Measurements from ENCODE around the gene IL16.
"Not testable (repeated sequence)": the region's sequence is repeated elsewhere in the genome, so short reads cannot be mapped to it uniquely, and the experiment has no call there.

Gene IL16

GRCh38 chr15:81315452-81316175 is 118.9 kb downstream of the IL16 start:
- no peaks in the 10 kb centered on the region for H3K9me3 Mint-ChIP-seq
- H3K36me3 Mint-ChIP-seq (ENCODE audit: low read depth): peaks cover 35% of the 10 kb centered on the region
- no peaks in the 10 kb centered on the region for H3K27me3 Mint-ChIP-seq (ENCODE audit: low read depth)
- H3K27ac Mint-ChIP-seq: peak overlapping the region; percentile 49
- peaks cover 31% of the 10 kb centered on the region for H3K4me1 Mint-ChIP-seq (ENCODE audit: low read depth)
- no peak overlapping the region for H3K4me3 Mint-ChIP-seq

- no peaks in the 10 kb centered on the region for H3K9me3 Mint-ChIP-seq
- H3K36me3 Mint-ChIP-seq (ENCODE audit: low read depth): peaks cover 34% of the 10 kb centered on the region
- H3K4me3 Mint-ChIP-seq: no peak overlapping the region
- H3K27ac Mint-ChIP-seq: peak overlapping the region; percentile 49
- H3K4me1 Mint-ChIP-seq (ENCODE audit: low read depth): peaks cover 27% of the 10 kb centered on the region
- H3K27me3 Mint-ChIP-seq (ENCODE audit: low read depth): no peaks in the 10 kb centered on the region
Measured at GRCh38 chr15:81316267-81316666, 119.6 kb downstream of the IL16 start.

- peaks cover 22% of the 10 kb centered on the region for H3K4me1 Mint-ChIP-seq (ENCODE audit: low read depth)
- H3K27me3 Mint-ChIP-seq (ENCODE audit: low read depth): no peaks in the 10 kb centered on the region
- H3K27ac Mint-ChIP-seq: no peak overlapping the region
- H3K4me3 Mint-ChIP-seq: no peak overlapping the region
- peaks cover 20% of the 10 kb centered on the region for H3K36me3 Mint-ChIP-seq (ENCODE audit: low read depth)
- H3K9me3 Mint-ChIP-seq: no peaks in the 10 kb centered on the region
Measured at GRCh38 chr15:81317642-81318017, 121.0 kb downstream of the IL16 start.

GRCh38 chr15:81321667-81322066 is 125.0 kb downstream of the IL16 start:
- no peak overlapping the region for H3K27ac Mint-ChIP-seq
- H3K4me3 Mint-ChIP-seq: no peak overlapping the region
- no peaks in the 10 kb centered on the region for H3K9me3 Mint-ChIP-seq
- H3K36me3 Mint-ChIP-seq (ENCODE audit: low read depth): peaks cover 6% of the 10 kb centered on the region
- peaks cover 22% of the 10 kb centered on the region for H3K4me1 Mint-ChIP-seq (ENCODE audit: low read depth)
- no peaks in the 10 kb centered on the region for H3K27me3 Mint-ChIP-seq (ENCODE audit: low read depth)

GRCh38 chr15:81322676-81323253 is 126.1 kb downstream of the IL16 start:
- H3K27me3 Mint-ChIP-seq (ENCODE audit: low read depth): no peaks in the 10 kb centered on the region
- peak overlapping the region; percentile 73 for H3K4me3 Mint-ChIP-seq
- peak overlapping the region; percentile 43 for H3K27ac Mint-ChIP-seq
- H3K9me3 Mint-ChIP-seq: no peaks in the 10 kb centered on the region
- peaks cover 22% of the 10 kb centered on the region for H3K4me1 Mint-ChIP-seq (ENCODE audit: low read depth)
- H3K36me3 Mint-ChIP-seq (ENCODE audit: low read depth): peaks cover 6% of the 10 kb centered on the region

GRCh38 chr15:81323559-81323943 is 126.9 kb downstream of the IL16 start:
- peaks cover 5% of the 10 kb centered on the region for H3K36me3 Mint-ChIP-seq (ENCODE audit: low read depth)
- peaks cover 22% of the 10 kb centered on the region for H3K4me1 Mint-ChIP-seq (ENCODE audit: low read depth)
- H3K27ac Mint-ChIP-seq: peak overlapping the region; percentile 88
- peak overlapping the region; percentile 98 for H3K4me3 Mint-ChIP-seq
- H3K9me3 Mint-ChIP-seq: no peaks in the 10 kb centered on the region
- H3K27me3 Mint-ChIP-seq (ENCODE audit: low read depth): no peaks in the 10 kb centered on the region

- H3K4me1 Mint-ChIP-seq (ENCODE audit: low read depth): peaks cover 22% of the 10 kb centered on the region
- H3K4me3 Mint-ChIP-seq: peak within 1 kb of the TSS; percentile 98
- H3K36me3 Mint-ChIP-seq (ENCODE audit: low read depth): peaks cover 3% of the 10 kb centered on the region
- H3K9me3 Mint-ChIP-seq: no peaks in the 10 kb centered on the region
- H3K27me3 Mint-ChIP-seq (ENCODE audit: low read depth): no peaks in the 10 kb centered on the region
- peak within 1 kb of the TSS; percentile 88 for H3K27ac Mint-ChIP-seq
Measured at GRCh38 chr15:81323944-81324881, 127.5 kb downstream of the IL16 start, which contains the start of gene STARD5. Gene STARD5, minus strand, starts transcription at chr15:81324141. Its CDS starts 42 bp downstream, at chr15:81324099.

GRCh38 chr15:81326466-81327212 is 130.0 kb downstream of the IL16 start:
- no peak overlapping the region for H3K4me3 Mint-ChIP-seq
- no peaks in the 10 kb centered on the region for H3K9me3 Mint-ChIP-seq
- no peak overlapping the region for H3K27ac Mint-ChIP-seq
- peaks cover 26% of the 10 kb centered on the region for H3K4me1 Mint-ChIP-seq (ENCODE audit: low read depth)
- no peaks in the 10 kb centered on the region for H3K27me3 Mint-ChIP-seq (ENCODE audit: low read depth)
- H3K36me3 Mint-ChIP-seq (ENCODE audit: low read depth): no peaks in the 10 kb centered on the region

- no peak overlapping the region for H3K27ac Mint-ChIP-seq
- no peaks in the 10 kb centered on the region for H3K36me3 Mint-ChIP-seq (ENCODE audit: low read depth)
- peaks cover 20% of the 10 kb centered on the region for H3K4me1 Mint-ChIP-seq (ENCODE audit: low read depth)
- H3K9me3 Mint-ChIP-seq: no peaks in the 10 kb centered on the region
- H3K4me3 Mint-ChIP-seq: no peak overlapping the region
- H3K27me3 Mint-ChIP-seq (ENCODE audit: low read depth): no peaks in the 10 kb centered on the region
Measured at GRCh38 chr15:81327516-81327915, 130.8 kb downstream of the IL16 start.

- Mint-ChIP-seq H3K4me1 (ENCODE audit: low read depth) (peaks cover 10% of the 10 kb centered on the region), H3K9me3 (no peaks in the 10 kb centered on the region), H3K27ac (no peak overlapping the region), H3K27me3 (ENCODE audit: low read depth) (no peaks in the 10 kb centered on the region), H3K4me3 (no peak overlapping the region), H3K36me3 (ENCODE audit: low read depth) (no peaks in the 10 kb centered on the region)
Measured at GRCh38 chr15:81329446-81329845, 132.8 kb downstream of the IL16 start.

- no peaks in the 10 kb centered on the region for H3K36me3 Mint-ChIP-seq (ENCODE audit: low read depth)
- no peaks in the 10 kb centered on the region for H3K9me3 Mint-ChIP-seq
- H3K27ac Mint-ChIP-seq: no peak overlapping the region
- no peak overlapping the region for H3K4me3 Mint-ChIP-seq
- H3K4me1 Mint-ChIP-seq (ENCODE audit: low read depth): peaks cover 5% of the 10 kb centered on the region
- H3K27me3 Mint-ChIP-seq (ENCODE audit: low read depth): no peaks in the 10 kb centered on the region
Measured at GRCh38 chr15:81330366-81331090, 133.8 kb downstream of the IL16 start.

GRCh38 chr15:81331141-81331540 is 134.5 kb downstream of the IL16 start:
- H3K36me3 Mint-ChIP-seq (ENCODE audit: low read depth); H3K27ac Mint-ChIP-seq; H3K4me1 Mint-ChIP-seq (ENCODE audit: low read depth); H3K4me3 Mint-ChIP-seq; H3K27me3 Mint-ChIP-seq (ENCODE audit: low read depth); H3K9me3 Mint-ChIP-seq: not testable (repeated sequence)

- H3K9me3 Mint-ChIP-seq: no peaks in the 10 kb centered on the region
- H3K27ac Mint-ChIP-seq: no peak overlapping the region
- peaks cover 5% of the 10 kb centered on the region for H3K4me1 Mint-ChIP-seq (ENCODE audit: low read depth)
- H3K27me3 Mint-ChIP-seq (ENCODE audit: low read depth): no peaks in the 10 kb centered on the region
- H3K36me3 Mint-ChIP-seq (ENCODE audit: low read depth): no peaks in the 10 kb centered on the region
- no peak overlapping the region for H3K4me3 Mint-ChIP-seq
Measured at GRCh38 chr15:81331600-81331999, 134.9 kb downstream of the IL16 start.

- Mint-ChIP-seq H3K27me3 (ENCODE audit: low read depth) (no peaks in the 10 kb centered on the region), H3K9me3 (no peaks in the 10 kb centered on the region), H3K4me3 (no peak overlapping the region), H3K27ac (no peak overlapping the region), H3K4me1 (ENCODE audit: low read depth) (peaks cover 7% of the 10 kb centered on the region), H3K36me3 (ENCODE audit: low read depth) (no peaks in the 10 kb centered on the region)
Measured at GRCh38 chr15:81332326-81332725, 135.6 kb downstream of the IL16 start.

All from T-helper 1 cell treated with Interleukin-12 subunit alpha and Interleukin-12 subunit beta and Interleukin-4 antibody, amounts not matched to agents 30 μg/mL and 1 μg/mL, for 36 hours (primary cell).